ENCODE measurements around the gene TNFAIP8L1.

The TNFAIP8L1 gene

DNA sequence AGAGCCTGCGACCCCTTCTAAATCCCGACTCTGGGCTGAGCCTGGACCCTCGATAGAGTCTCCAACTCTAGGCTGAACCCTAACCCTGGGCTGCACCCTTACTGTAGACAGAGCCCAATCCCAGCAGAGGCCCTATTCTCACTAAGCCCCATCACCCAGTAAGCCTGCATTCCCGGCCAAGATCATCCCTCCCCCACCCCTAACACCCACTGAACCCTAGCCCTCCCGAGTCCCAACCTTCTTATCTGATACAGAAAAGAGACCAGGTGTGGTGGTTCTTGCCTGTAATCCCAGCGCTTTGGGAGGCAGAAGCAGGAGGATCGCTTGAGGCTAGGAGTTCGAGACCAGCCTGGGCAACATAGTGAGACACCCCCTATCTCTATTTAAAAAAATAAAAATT, 2.6 kb upstream of the TNFAIP8L1 start:
- in situ Hi-C loops (cut with MboI; ENCODE audit: low sequenced_read_pairs, unreplicated experiment), result loop anchor here (10.0 kb wide), 1 partner anchor 62 kb away; no protein-coding TSS in a partner anchor
- no peak for DNase-seq (ENCODE audit: low spot score)
- TF ChIP-seq CTCF (IDR thresholded peaks at IDR 0.05; ENCODE audit: borderline replicate concordance, control extremely low read depth, extremely low read depth, insufficient read depth, missing control alignments), result no peak

DNA sequence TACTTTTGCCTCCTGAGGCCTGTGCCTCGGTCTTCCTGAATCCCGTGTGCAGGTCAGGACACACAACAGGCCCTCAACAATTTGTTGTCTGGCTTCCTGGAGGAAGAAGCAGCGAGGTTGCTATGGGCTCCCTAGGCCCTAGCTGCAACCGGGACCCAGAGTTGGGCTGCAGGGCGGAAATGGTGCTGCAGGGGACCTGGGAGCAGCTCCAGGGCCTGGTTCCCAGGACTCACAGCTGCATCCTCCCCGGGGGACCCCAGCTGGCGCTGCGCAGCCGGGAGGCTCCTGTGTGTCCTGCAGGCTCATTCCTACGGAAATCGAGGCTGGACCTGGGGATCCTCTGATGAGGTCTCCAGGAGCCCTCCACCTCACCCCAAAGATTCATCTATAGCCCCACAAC, 999 bp upstream of the TNFAIP8L1 start:
- in situ Hi-C loops (cut with MboI; ENCODE audit: low sequenced_read_pairs, unreplicated experiment), result loop anchor here (10.0 kb wide), 1 partner anchor 64 kb away; no protein-coding TSS in a partner anchor
- DNase-seq (ENCODE audit: low spot score), result no peak
- no peak for TF ChIP-seq CTCF (IDR thresholded peaks at IDR 0.05; ENCODE audit: borderline replicate concordance, control extremely low read depth, extremely low read depth, insufficient read depth, missing control alignments)

DNA sequence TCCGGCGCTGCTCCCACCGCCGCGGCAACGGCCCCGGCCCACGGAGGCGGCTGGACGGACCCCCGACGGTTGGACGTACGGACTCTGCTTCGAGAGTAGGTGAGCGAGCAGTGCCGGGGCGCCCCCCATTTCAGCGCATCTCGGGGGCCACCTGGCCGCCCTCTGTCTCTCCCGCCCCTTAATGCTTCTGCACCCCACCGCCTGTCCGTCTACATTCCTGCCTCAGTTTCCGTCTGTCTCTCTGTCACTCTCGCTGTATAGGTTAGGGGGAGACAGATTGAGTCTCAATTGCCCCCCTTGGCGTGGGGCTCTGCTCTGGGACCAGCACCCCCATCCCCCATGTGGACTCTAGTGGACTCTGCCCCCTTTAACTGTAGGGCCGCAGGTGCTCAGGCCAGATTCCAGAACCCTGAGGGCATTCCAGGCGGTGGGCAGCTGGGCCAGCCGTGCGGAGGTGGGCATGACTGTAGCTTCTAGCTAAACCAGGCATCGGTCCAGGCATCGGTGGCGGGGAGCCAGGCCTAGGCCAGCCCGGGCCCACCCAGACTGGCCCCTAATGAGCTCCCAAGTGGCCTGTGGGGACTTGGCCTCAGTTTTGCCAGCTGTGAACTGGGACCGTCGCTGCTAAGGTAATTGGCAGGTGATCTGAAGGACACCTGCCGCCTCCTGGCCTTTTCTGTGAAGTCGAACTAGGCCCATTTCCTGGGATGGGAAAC, 373 bp downstream of the TNFAIP8L1 start:
- no peak for TF ChIP-seq CTCF (IDR thresholded peaks at IDR 0.05; ENCODE audit: borderline replicate concordance, control extremely low read depth, extremely low read depth, insufficient read depth, missing control alignments)
- in situ Hi-C loops (cut with MboI; ENCODE audit: low sequenced_read_pairs, unreplicated experiment), result loop anchor here (10.0 kb wide), 1 partner anchor 65 kb away; no protein-coding TSS in a partner anchor
- DNase-seq (ENCODE audit: low spot score), result no peak

- in situ Hi-C loops (cut with MboI; ENCODE audit: low sequenced_read_pairs, unreplicated experiment), result no loop called here
- TF ChIP-seq CTCF (IDR thresholded peaks at IDR 0.05; ENCODE audit: borderline replicate concordance, control extremely low read depth, extremely low read depth, insufficient read depth, missing control alignments), result no peak
- DNase-seq (ENCODE audit: low spot score), result no peak
These were observed 1.1 kb downstream of the TNFAIP8L1 start for GRCh38 chr19:4640247-4641000.

- no peak for TF ChIP-seq CTCF (IDR thresholded peaks at IDR 0.05; ENCODE audit: borderline replicate concordance, control extremely low read depth, extremely low read depth, insufficient read depth, missing control alignments)
- in situ Hi-C loops (cut with MboI; ENCODE audit: low sequenced_read_pairs, unreplicated experiment), result no loop called here
- no peak for DNase-seq (ENCODE audit: low spot score)
These were observed 1.8 kb downstream of the TNFAIP8L1 start for GRCh38 chr19:4641132-4641531.

GRCh38 chr19:4642625-4643024, 3.3 kb downstream of the TNFAIP8L1 start:
- in situ Hi-C loops (cut with MboI; ENCODE audit: low sequenced_read_pairs, unreplicated experiment), result no loop called here
- no peak for DNase-seq (ENCODE audit: low spot score)
- no peak for TF ChIP-seq CTCF (IDR thresholded peaks at IDR 0.05; ENCODE audit: borderline replicate concordance, control extremely low read depth, extremely low read depth, insufficient read depth, missing control alignments)

Data from GM13976 (cell line).